Ovary (tissue), 9 donors: ENCODE data around the gene ISCA2. TPM values are rescaled to one million over a fixed set of nuclear protein-coding genes. Genes with fewer than 3 reads are reported as not detected.
A peak's percentile ranks its signal among the peaks of the same experiment; 100 is the strongest.

Experiments
- DNase-seq, 5 donors: peaks; one replicate each; pipeline ENCODE4 v3.0.0-alpha.2; 2019 to 2020
- H3K27ac ChIP-seq, 2 donors: fragments of 200-600 bp; one replicate each; pipeline versions ENCODE4 v1.5.1 to v1.8.0; 2019 to 2022
- H3K27me3 ChIP-seq: fragments of 200-600 bp; one replicate; pipeline ENCODE4 v1.8.0; 2022
- H3K36me3 ChIP-seq: fragments of 200-600 bp; sonication (generic); one replicate; pipeline ENCODE4 v1.5.1; 2019
- H3K4me1 ChIP-seq: one replicate; pipeline ENCODE4 v1.8.1; 2013; ENCODE audit warnings: mild to moderate bottlenecking, moderate library complexity; ENCODE audit not compliant: insufficient read depth
- H3K4me3 ChIP-seq: fragments of 200-600 bp; sonication (generic); one replicate; pipeline ENCODE4 v1.5.1; 2017
- H3K9me3 ChIP-seq, 2 donors: fragments of 200-600 bp in 1 of 2; sonication (generic) in 1 of 2; one replicate each; pipeline versions ENCODE4 v1.5.1 to v1.8.1; 2013 to 2019; ENCODE audit warnings: mild to moderate bottlenecking in 1 of 2, moderate library complexity in 1 of 2
- CTCF ChIP-seq, 3 donors: fragments of 450-650 bp in 2 of 3; fragments of 200-600 bp in 1 of 3; IDR thresholded peaks; one replicate each; pipeline versions ENCODE4 v1.5.1 to v1.8.0; 2016 to 2022; ENCODE audit warnings: antibody characterized with exemption in 3 of 3, mild to moderate bottlenecking in 1 of 3
- EP300 ChIP-seq: sonication (generic); formaldehyde crosslinking; IDR thresholded peaks from one replicate; pipeline ENCODE4 v1.6.1; 2017; ENCODE audit warnings: antibody characterized with exemption
- POLR2A ChIP-seq: fragments of 450-650 bp; IDR thresholded peaks from one replicate; pipeline ENCODE4 v1.6.1; 2017; ENCODE audit warnings: antibody characterized with exemption, mild to moderate bottlenecking, moderate library complexity
- WGBS, 3 donors: extraction: QIAGEN DNeasy Blood & Tissue Kit in 1 of 3; methylation state at CpG; one replicate each; pipeline versions ENCODE4 v1.1.5 to v1.1.7; 2013 to 2017; 5-methylcytosine and 5-hydroxymethylcytosine counted together
- intact Hi-C, 4 donors: fragments of 100-400 bp; cut with DNase I; formaldehyde crosslinking; loops; one replicate each; pipeline versions ENCODE4 v1.11.0 to v1.15.1; 2022 to 2023
- polyA plus RNA-seq, 2 donors: library from polyadenylated mRNA; stranded (reverse); fragments of 200-250 nt in 1 of 2; fragments of 350-450 nt in 1 of 2; fragmentation: Illumina TruSeq in 1 of 2; extraction: RNeasy Lipid Tissue Mini Kit (QIAGEN cat#74804) in 1 of 2; gene quantifications; one replicate each; pipeline ENCODE4 v1.2.3, GENCODE V29; 2013 to 2014
- total RNA-seq, 7 donors: library from RNA; depleted of rRNA in 2 of 7; stranded (reverse); fragments of >200 nt in 2 of 7; fragmentation: NEBNext Ultra II Directional in 3 of 7; extraction: Animal tissue kit (Norgen Biotek cat#: 25700) in 3 of 7; gene quantifications; one replicate each; pipeline versions ENCODE4 v1.1.0 to v1.2.4, GENCODE V29; 2016 to 2023
- donor health status: DM: no; HTN: no; CAD: no; lungs with moderate emphysema.
- donor health status: DM: no; HTN: no; CAD: no.
- donor health status: Bipolar disorder and iron deficiency.
- donor health status: DM: yes; HTN: yes; CAD: no.
- donor health status: DM: no; HTN: no; CAD: no.
- donor health status: DM: yes; HTN: yes; CAD: no.

ISCA2 gene
- total and polyA plus RNA-seq, 9 donors: 11.7 to 47.4 (median 26.9) TPM

- intact Hi-C loops: loop anchor here in 1 of 4 donors (5.0 kb wide), 1 partner anchor 120 kb away; the partner anchor contains the start of gene LTBP2
- Histone ChIP-seq H3K9me3 (no peaks in the 10 kb centered on the region), H3K36me3 (no peaks in the 10 kb centered on the region), H3K4me1 (peaks cover 5% of the 10 kb centered on the region), H3K27me3 (no peaks in the 10 kb centered on the region), H3K4me3 (peak overlapping the region; percentile 87), H3K27ac (peak overlapping the region in 1 of 2 donors; percentile 81)
- no peak for TF ChIP-seq POLR2A
- no peak for TF ChIP-seq EP300
- TF ChIP-seq CTCF (IDR thresholded peaks at IDR 0.05): no peak
- no peak for DNase-seq
- WGBS, 3 donors: 2 to 7% (median 3%) methylated on average over 20 of the region's 20 CpGs
These were observed 1.4 kb upstream of the ISCA2 start for GRCh38 chr14:74491956-74492775.

- H3K27me3 ChIP-seq: no peaks in the 10 kb centered on the region
- intact Hi-C loops: loop anchor here in 1 of 4 donors (5.0 kb wide), 1 partner anchor 119 kb away; the partner anchor contains the start of gene LTBP2
- peaks cover 5% of the 10 kb centered on the region for H3K4me1 ChIP-seq
- no peaks in the 10 kb centered on the region for H3K36me3 ChIP-seq
- TF ChIP-seq CTCF (IDR thresholded peaks at IDR 0.05): no peak
- TF ChIP-seq POLR2A: peak; percentile 62
- WGBS, 3 donors: 0% methylated on average over 29 to 35 of the region's 35 CpGs
- no peak for DNase-seq
- H3K9me3 ChIP-seq: no peaks in the 10 kb centered on the region
- H3K27ac ChIP-seq: peak within 1 kb of the TSS; percentile 80 to 82
- peak within 1 kb of the TSS; percentile 87 for H3K4me3 ChIP-seq
These were observed 706 bp upstream of the ISCA2 start, which contains the start of gene NPC2 for GRCh38 chr14:74492776-74493342. Gene NPC2, minus strand, starts transcription at chr14:74493305. Its CDS starts 31 bp downstream, at chr14:74493274.

- intact Hi-C loops: no loop called here
- WGBS, 3 donors: 16 to 42% (median 21%) methylated on average over 2 of the region's 2 CpGs
- Histone ChIP-seq H3K36me3 (no peaks in the 10 kb centered on the region), H3K27me3 (no peaks in the 10 kb centered on the region), H3K4me3 (no peak overlapping the region), H3K4me1 (peaks cover 5% of the 10 kb centered on the region), H3K27ac (no peak overlapping the region), H3K9me3 (no peaks in the 10 kb centered on the region)
- DNase-seq: no peak
- TF ChIP-seq CTCF (IDR thresholded peaks at IDR 0.05) (no peak), POLR2A (no peak), EP300 (no peak)
These were observed 1.8 kb downstream of the ISCA2 start for GRCh38 chr14:74495356-74495755.

GRCh38 chr14:74500417-74501134 is 7.0 kb downstream of the ISCA2 start:
- Histone ChIP-seq H3K9me3 (no peaks in the 10 kb centered on the region), H3K27ac (no peak overlapping the region), H3K27me3 (no peaks in the 10 kb centered on the region), H3K4me3 (no peak overlapping the region), H3K4me1 (peaks cover 3% of the 10 kb centered on the region), H3K36me3 (no peaks in the 10 kb centered on the region)
- WGBS, 3 donors: 82 to 84% (median 83%) methylated on average over 10 of the region's 10 CpGs
- TF ChIP-seq EP300 (no peak), CTCF (IDR thresholded peaks at IDR 0.05) (no peak), POLR2A (no peak)
- DNase-seq: peak in 2 of 5 donors; percentile 18 to 36
- intact Hi-C loops: loop anchor here in 2 of 4 donors (5.0 to 10.0 kb wide), 2 partner anchors 112 to 214 kb away; partner anchors contain the start of genes LTBP2 (in 2 of the 2), AREL1 (in 1 of the 2) and FCF1 (in 1 of the 2)
